Activated T-helper 1 cell treated with anti-CD3 and anti-CD28 coated beads, Interleukin-2, amount 50 U/mL, for 16 hours (primary cell): ENCODE measurements around the gene ERG.

Experiments
- DNase-seq, 2 donors: peaks; one replicate each; pipeline ENCODE4 v3.0.0-alpha.2; 2020; ENCODE audit warnings: low read depth in 1 of 2, low spot score in 1 of 2

The ERG gene

GRCh38 chr21:38337793-38338192 is 160.5 kb downstream of the ERG start:
- no peak for DNase-seq

DNA sequence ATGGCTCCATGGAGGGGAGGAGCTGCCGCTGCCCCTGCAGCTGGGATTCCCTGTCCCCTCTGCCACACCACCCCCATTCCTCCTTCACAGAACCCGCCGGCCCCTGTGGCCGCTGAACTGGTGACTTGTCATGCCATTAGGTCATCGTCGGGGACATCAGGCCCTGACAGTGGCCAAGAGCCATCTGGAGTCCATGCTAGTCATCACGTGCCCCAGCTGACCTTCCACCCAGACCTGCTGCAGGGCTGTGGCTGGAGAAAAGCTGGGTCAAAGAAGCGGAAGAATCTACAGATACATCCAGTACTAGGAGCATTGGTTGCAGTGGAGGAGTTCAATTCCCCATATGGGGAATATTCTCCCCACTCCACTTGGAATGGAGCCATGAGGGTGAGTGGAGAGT is 163.4 kb downstream of the ERG start:
- DNase-seq: no peak

GRCh38 chr21:38333301-38334272 is 164.7 kb downstream of the ERG start:
- DNase-seq: no peak

DNA sequence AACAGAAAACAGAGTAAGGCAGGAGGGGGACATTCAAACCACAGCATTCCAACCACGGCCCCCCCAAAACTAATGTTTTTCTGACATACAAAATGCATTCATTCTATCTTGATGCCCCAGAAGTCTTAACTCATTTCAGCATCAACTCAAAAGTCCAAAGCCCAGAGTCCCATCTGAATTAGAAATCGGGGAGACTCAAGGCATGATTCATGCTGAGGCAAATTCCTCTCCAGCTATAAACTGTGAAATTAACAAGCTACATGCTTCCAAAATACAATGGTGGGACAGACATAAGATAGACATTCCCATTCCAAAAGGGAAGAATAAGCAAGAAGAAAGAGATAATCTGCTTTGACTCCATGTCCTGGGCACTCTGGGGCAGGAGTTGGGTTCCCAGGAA is 167.6 kb downstream of the ERG start:
- no peak for DNase-seq
